CD14-positive monocyte (primary cell): Measurements from ENCODE around the gene AASDH. TPM values are rescaled to one million over a fixed set of nuclear protein-coding genes. Genes with fewer than 3 reads are reported as not detected.
A peak's percentile ranks its signal among the peaks of the same experiment; 100 is the strongest.

ENCODE experiments used
- DNase-seq, 3 donors: peaks; one replicate each; pipeline ENCODE4 v3.0.0-alpha.2; 2011 to 2022
- H2AFZ ChIP-seq: 2 replicates; pipeline ENCODE4 v1.6.0; 2012; ENCODE audit warnings: mild to moderate bottlenecking, low read depth, low read length, inconsistent platforms; ENCODE audit not compliant: insufficient read depth, poor library complexity, severe bottlenecking
- H3K27ac ChIP-seq, 2 donors: 1 replicate in 1 of 2; 2 replicates in 1 of 2; pipeline ENCODE4 v1.5.1; 2012 to 2013; ENCODE audit warnings: low read length in 2 of 2, control low read depth in 1 of 2, inconsistent platforms in 1 of 2, low read depth in 1 of 2, mild to moderate bottlenecking in 1 of 2
- H3K27me3 ChIP-seq, 2 donors: one replicate each; pipeline versions ENCODE4 v1.6.0 to v1.6.1; 2011 to 2013; ENCODE audit warnings: low read length in 2 of 2; ENCODE audit not compliant: control insufficient read depth in 2 of 2, insufficient read depth in 2 of 2
- H3K36me3 ChIP-seq, 2 donors: replicated peaks in 1 of 2; 1 replicate in 1 of 2; 2 replicates in 1 of 2; pipeline versions ENCODE4 v1.5.1 to v1.6.1; 2012 to 2013; ENCODE audit warnings: low read length in 2 of 2, control low read depth in 1 of 2, inconsistent platforms in 1 of 2, mild to moderate bottlenecking in 1 of 2; ENCODE audit not compliant: insufficient read depth in 2 of 2, control insufficient read depth in 1 of 2
- H3K4me1 ChIP-seq, 2 donors: 1 replicate in 1 of 2; 2 replicates in 1 of 2; pipeline versions ENCODE4 v1.5.1 to v1.6.1; 2012 to 2013; ENCODE audit warnings: low read length in 2 of 2, control low read depth in 1 of 2, inconsistent platforms in 1 of 2, mild to moderate bottlenecking in 1 of 2, moderate library complexity in 1 of 2; ENCODE audit not compliant: insufficient read depth in 2 of 2, control insufficient read depth in 1 of 2
- H3K4me2 ChIP-seq: replicated peaks from 2 replicates; pipeline ENCODE3; 2012; ENCODE audit warnings: low read length, moderate library complexity, mild to moderate bottlenecking; ENCODE audit not compliant: poor library complexity, severe bottlenecking; ENCODE audit errors: extremely low read depth
- H3K4me3 ChIP-seq, 3 experiments: fragments of 200-600 bp in 1 of 3; sonication (generic) in 1 of 3; replicated peaks in 1 of 3; 1 replicate in 2 of 3; 2 replicates in 1 of 3; pipeline ENCODE4 v1.5.1; 2011 to 2013; ENCODE audit warnings: low read length in 3 of 3, mild to moderate bottlenecking in 3 of 3, control low read depth in 2 of 3, low read depth in 2 of 3, inconsistent platforms in 1 of 3, moderate library complexity in 1 of 3
- H3K79me2 ChIP-seq: 2 replicates; pipeline ENCODE4 v1.6.0; 2012; ENCODE audit warnings: mild to moderate bottlenecking, control low read depth, inconsistent platforms, low read length, moderate library complexity; ENCODE audit not compliant: insufficient read depth
- H3K9ac ChIP-seq: 2 replicates; pipeline ENCODE4 v1.6.0; 2017; ENCODE audit warnings: low read length, mild to moderate bottlenecking; ENCODE audit not compliant: insufficient read depth, poor library complexity, severe bottlenecking
- H3K9me3 ChIP-seq, 2 donors: replicated peaks in 1 of 2; 1 replicate in 1 of 2; 2 replicates in 1 of 2; pipeline versions ENCODE4 v1.5.1 to v1.6.1; 2012 to 2013; ENCODE audit warnings: low read length in 2 of 2, control low read depth in 1 of 2; ENCODE audit not compliant: control insufficient read depth in 1 of 2, insufficient read depth in 1 of 2
- H4K20me1 ChIP-seq: 2 replicates; pipeline ENCODE4 v1.6.0; 2012; ENCODE audit warnings: mild to moderate bottlenecking, low read length, control low read depth, moderate library complexity; ENCODE audit not compliant: insufficient read depth
- H3K27ac Mint-ChIP-seq, 7 donors: one replicate each; pipeline ENCODE4 v1.8.0; 2020; ENCODE audit warnings: mild to moderate bottlenecking in 7 of 7, mixed read lengths in 7 of 7, moderate library complexity in 6 of 7, inconsistent platforms in 2 of 7
- H3K27me3 Mint-ChIP-seq, 3 donors: one replicate each; pipeline ENCODE4 v1.8.0; 2021 to 2022; ENCODE audit warnings: low read depth in 3 of 3, mild to moderate bottlenecking in 3 of 3, mixed read lengths in 3 of 3, moderate library complexity in 3 of 3, inconsistent platforms in 1 of 3
- H3K36me3 Mint-ChIP-seq, 2 donors: one replicate each; pipeline ENCODE4 v1.8.0; 2020; ENCODE audit warnings: mixed read lengths in 2 of 2, inconsistent platforms in 1 of 2, mild to moderate bottlenecking in 1 of 2
- H3K4me1 Mint-ChIP-seq: one replicate; pipeline ENCODE4 v1.8.0; 2020; ENCODE audit warnings: mild to moderate bottlenecking, mixed read lengths
- H3K4me3 Mint-ChIP-seq, 2 donors: one replicate each; pipeline ENCODE4 v1.8.0; 2020; ENCODE audit warnings: mild to moderate bottlenecking in 2 of 2, mixed read lengths in 2 of 2, moderate library complexity in 1 of 2
- H3K9me3 Mint-ChIP-seq, 7 donors: one replicate each; pipeline ENCODE4 v1.8.0; 2020 to 2022; ENCODE audit warnings: mixed read lengths in 7 of 7, mild to moderate bottlenecking in 6 of 7, moderate library complexity in 6 of 7, inconsistent platforms in 2 of 7
- WGBS: methylation state at CpG from one replicate; pipeline ENCODE4 v1.1.5; 2013; ENCODE audit warnings: missing lambda C conversion rate; ENCODE audit not compliant: insufficient coverage; 5-methylcytosine and 5-hydroxymethylcytosine counted together
- intact Hi-C, 2 donors: fragments of 100-400 bp; cut with micrococcal nuclease; formaldehyde crosslinking; loops; one replicate each; pipeline versions ENCODE4 v1.15.0 to v1.15.1; 2023
- polyA plus RNA-seq, 3 donors: library from polyadenylated mRNA; depleted of rRNA in 1 of 3; unstranded in 2 of 3; stranded (reverse) in 1 of 3; fragments of 300-500 nt in 2 of 3; fragments of >200 nt in 1 of 3; fragmentation: Illumina TruSeq in 2 of 3; gene quantifications; 1 replicate in 2 of 3; 2 replicates in 1 of 3; pipeline ENCODE4 v1.2.3, GENCODE V29; 2012 to 2021
- TF ChIP-seq, protein P1 (sequence below): fragments of 200-600 bp; IDR thresholded peaks from one replicate; pipeline ENCODE4 v1.8.0; 2022; ENCODE audit warnings: antibody characterized with exemption, mild to moderate bottlenecking

The AASDH gene
- polyA plus RNA-seq, 3 donors: 5.9 to 6.9 (median 6.2) TPM

- H3K36me3 Mint-ChIP-seq: no peaks in the 10 kb centered on the region
- no peaks in the 10 kb centered on the region for H3K27me3 Mint-ChIP-seq
- Histone ChIP-seq H3K4me2 (no peak overlapping the region), H4K20me1 (no peaks in the 10 kb centered on the region), H3K9ac (no peak overlapping the region), H3K27ac (no peak overlapping the region), H3K27me3 (no peaks in the 10 kb centered on the region), H3K4me3 (no peak overlapping the region), H3K4me1 (no peaks in the 10 kb centered on the region), H3K79me2 (peaks cover 61% of the 10 kb centered on the region), H3K9me3 (no peaks in the 10 kb centered on the region), H3K36me3 (no peaks in the 10 kb centered on the region), H2AFZ (no peak overlapping the region)
- no peak overlapping the region for H3K27ac Mint-ChIP-seq
- no CpG with 5 or more reads among the region's 3 CpGs for WGBS
- H3K9me3 Mint-ChIP-seq: no peaks in the 10 kb centered on the region
- intact Hi-C loops: loop anchor here (5.0 to 10.0 kb wide), 2 partner anchors 409 to 412 kb away; no protein-coding TSS in a partner anchor
- H3K4me1 Mint-ChIP-seq: peaks cover 5% of the 10 kb centered on the region
- H3K4me3 Mint-ChIP-seq: no peak overlapping the region
- TF ChIP-seq, protein P1, sequence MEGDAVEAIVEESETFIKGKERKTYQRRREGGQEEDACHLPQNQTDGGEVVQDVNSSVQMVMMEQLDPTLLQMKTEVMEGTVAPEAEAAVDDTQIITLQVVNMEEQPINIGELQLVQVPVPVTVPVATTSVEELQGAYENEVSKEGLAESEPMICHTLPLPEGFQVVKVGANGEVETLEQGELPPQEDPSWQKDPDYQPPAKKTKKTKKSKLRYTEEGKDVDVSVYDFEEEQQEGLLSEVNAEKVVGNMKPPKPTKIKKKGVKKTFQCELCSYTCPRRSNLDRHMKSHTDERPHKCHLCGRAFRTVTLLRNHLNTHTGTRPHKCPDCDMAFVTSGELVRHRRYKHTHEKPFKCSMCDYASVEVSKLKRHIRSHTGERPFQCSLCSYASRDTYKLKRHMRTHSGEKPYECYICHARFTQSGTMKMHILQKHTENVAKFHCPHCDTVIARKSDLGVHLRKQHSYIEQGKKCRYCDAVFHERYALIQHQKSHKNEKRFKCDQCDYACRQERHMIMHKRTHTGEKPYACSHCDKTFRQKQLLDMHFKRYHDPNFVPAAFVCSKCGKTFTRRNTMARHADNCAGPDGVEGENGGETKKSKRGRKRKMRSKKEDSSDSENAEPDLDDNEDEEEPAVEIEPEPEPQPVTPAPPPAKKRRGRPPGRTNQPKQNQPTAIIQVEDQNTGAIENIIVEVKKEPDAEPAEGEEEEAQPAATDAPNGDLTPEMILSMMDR: no peak
- no peak for DNase-seq
Observed at GRCh38 chr4:56425518-56425917, 38.2 kb upstream of the AASDH start.

DNA sequence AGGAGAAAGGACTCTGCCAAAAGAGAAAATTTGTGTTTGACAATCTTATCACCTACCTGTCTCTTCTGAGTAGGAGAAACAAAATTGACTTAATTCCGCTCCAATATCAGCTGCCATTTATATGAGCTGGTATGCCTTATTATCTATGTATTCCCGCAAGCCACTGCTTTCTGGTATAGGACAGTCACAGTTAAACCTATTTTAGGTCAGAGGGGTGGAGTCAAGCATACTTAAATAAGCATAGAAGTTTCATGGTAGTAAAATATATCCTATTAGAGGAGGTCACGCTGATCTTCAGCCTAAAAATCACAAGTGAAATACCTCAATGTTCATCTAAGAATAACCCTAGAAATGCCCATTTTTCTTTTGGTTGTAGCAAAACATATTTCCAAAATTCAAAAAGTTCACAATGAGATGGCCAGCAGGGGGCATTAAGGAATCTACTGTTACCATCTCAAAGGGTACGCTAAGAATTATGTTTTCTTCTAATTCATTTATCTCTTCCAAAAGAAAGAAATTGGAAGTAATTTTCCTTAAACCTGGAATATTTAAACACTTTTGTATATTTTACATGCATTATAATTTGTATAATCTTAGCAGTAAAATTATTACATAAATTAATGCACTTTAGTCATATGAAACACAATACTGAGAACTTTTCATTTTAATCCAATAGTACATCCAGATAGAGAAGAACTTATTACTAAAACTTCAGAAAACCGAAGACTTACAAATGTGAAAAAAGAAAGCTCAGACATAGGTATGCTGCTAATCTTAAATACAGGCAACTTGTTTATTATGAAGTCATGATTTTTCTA lies 37.6 kb upstream of the AASDH start:
- Histone ChIP-seq H4K20me1 (no peaks in the 10 kb centered on the region), H3K9me3 (no peaks in the 10 kb centered on the region), H2AFZ (no peak overlapping the region), H3K4me2 (no peak overlapping the region), H3K79me2 (peaks cover 55% of the 10 kb centered on the region), H3K4me3 (no peak overlapping the region), H3K9ac (no peak overlapping the region), H3K4me1 (no peaks in the 10 kb centered on the region), H3K27ac (no peak overlapping the region), H3K36me3 (no peaks in the 10 kb centered on the region), H3K27me3 (no peaks in the 10 kb centered on the region)
- Mint-ChIP-seq H3K36me3 (no peaks in the 10 kb centered on the region), H3K27me3 (no peaks in the 10 kb centered on the region), H3K4me3 (no peak overlapping the region), H3K4me1 (peaks cover 7% of the 10 kb centered on the region), H3K27ac (no peak overlapping the region), H3K9me3 (no peaks in the 10 kb centered on the region)
- TF ChIP-seq, protein P1: peak; percentile 85
- peak; percentile 22 to 55 (median 33) for DNase-seq
- WGBS: no CpG with 5 or more reads among the region's 5 CpGs
- intact Hi-C loops: loop anchor here (5.0 to 10.0 kb wide), 2 partner anchors 410 to 412 kb away; no protein-coding TSS in a partner anchor
